OCI-LY1 (cell line): ENCODE results near the gene GABRG3.

Source experiments
- H2AFZ ChIP-seq: fragments of 200-600 bp; sonication (generic), shearing (Covaris generic); 2 replicates; pipeline ENCODE4 v1.6.0; 2014; ENCODE audit warnings: antibody characterized with exemption, mild to moderate bottlenecking, low read length
- H3F3A ChIP-seq: fragments of 200-600 bp; sonication (generic), shearing (Covaris generic); 2 replicates; pipeline ENCODE4 v1.6.0; 2014; ENCODE audit warnings: mild to moderate bottlenecking, antibody characterized with exemption, low read length, moderate library complexity; ENCODE audit not compliant: insufficient read depth
- H3K27ac ChIP-seq: fragments of 200-600 bp; sonication (generic); 2 replicates; pipeline ENCODE4 v1.5.1; 2014; ENCODE audit warnings: low read length, mixed run types, mild to moderate bottlenecking, low read depth; ENCODE audit not compliant: poor library complexity, severe bottlenecking
- H3K27me3 ChIP-seq: fragments of 200-600 bp; sonication (generic); 2 replicates; pipeline ENCODE4 v1.6.0; 2014; ENCODE audit warnings: antibody characterized with exemption, mild to moderate bottlenecking, low read length, moderate library complexity; ENCODE audit not compliant: insufficient read depth
- H3K36me3 ChIP-seq: fragments of 200-600 bp; sonication (generic); 2 replicates; pipeline ENCODE4 v1.6.1; 2014; ENCODE audit warnings: mild to moderate bottlenecking, antibody characterized with exemption, low read length, moderate library complexity, mixed read lengths; ENCODE audit not compliant: insufficient read depth
- H3K4me1 ChIP-seq: fragments of 200-600 bp; sonication (generic); 2 replicates; pipeline ENCODE4 v1.5.1; 2014; ENCODE audit warnings: mild to moderate bottlenecking, low read length, moderate library complexity; ENCODE audit not compliant: insufficient read depth, severe bottlenecking
- H3K4me2 ChIP-seq: fragments of 200-600 bp; sonication (generic), shearing (Covaris generic); 2 replicates; pipeline ENCODE4 v1.6.1; 2014; ENCODE audit warnings: low read length
- H3K4me3 ChIP-seq: fragments of 200-600 bp; sonication (generic); 2 replicates; pipeline ENCODE4 v1.5.1; 2014; ENCODE audit warnings: low read length, low read depth, mild to moderate bottlenecking, mixed read lengths; ENCODE audit not compliant: poor library complexity, severe bottlenecking
- H3K79me2 ChIP-seq: fragments of 200-600 bp; shearing (Covaris generic); 2 replicates; pipeline ENCODE4 v1.6.1; 2016; ENCODE audit warnings: mixed run types, low read length, mixed read lengths; ENCODE audit not compliant: insufficient read depth
- H3K9ac ChIP-seq: fragments of 200-600 bp; sonication (generic), shearing (Covaris generic); 2 replicates; pipeline ENCODE4 v1.6.1; 2014; ENCODE audit warnings: mild to moderate bottlenecking, low read length, mixed read lengths
- H3K9me2 ChIP-seq: fragments of 200-600 bp; sonication (generic), shearing (Covaris generic); 2 replicates; pipeline ENCODE4 v1.6.1; 2014; ENCODE audit warnings: low read depth, mild to moderate bottlenecking, low read length, mixed read lengths
- H3K9me3 ChIP-seq: fragments of 200-600 bp; shearing (Covaris generic); 2 replicates; pipeline ENCODE4 v1.6.1; 2014; ENCODE audit warnings: low read length, mixed read lengths
- H4K20me1 ChIP-seq: fragments of 200-600 bp; sonication (generic), shearing (Covaris generic); 2 replicates; pipeline ENCODE4 v1.6.0; 2016; ENCODE audit warnings: mild to moderate bottlenecking, low read length; ENCODE audit not compliant: insufficient read depth
- EZH2 ChIP-seq: fragments of 200-600 bp; sonication (generic), shearing (Covaris generic); IDR thresholded peaks from 2 replicates; pipeline ENCODE4 v1.8.0; 2017; ENCODE audit warnings: borderline replicate concordance, mixed run types, mild to moderate bottlenecking, antibody characterized with exemption, low read length, moderate library complexity, mixed read lengths
- TF ChIP-seq, protein P1 (sequence below): fragments of 200-600 bp; sonication (generic), shearing (Covaris generic); IDR thresholded peaks from 2 replicates; pipeline ENCODE4 v1.5.1; 2017; ENCODE audit warnings: mild to moderate bottlenecking, antibody characterized with exemption, low read length, moderate library complexity, mixed read lengths

The GABRG3 gene

DNA sequence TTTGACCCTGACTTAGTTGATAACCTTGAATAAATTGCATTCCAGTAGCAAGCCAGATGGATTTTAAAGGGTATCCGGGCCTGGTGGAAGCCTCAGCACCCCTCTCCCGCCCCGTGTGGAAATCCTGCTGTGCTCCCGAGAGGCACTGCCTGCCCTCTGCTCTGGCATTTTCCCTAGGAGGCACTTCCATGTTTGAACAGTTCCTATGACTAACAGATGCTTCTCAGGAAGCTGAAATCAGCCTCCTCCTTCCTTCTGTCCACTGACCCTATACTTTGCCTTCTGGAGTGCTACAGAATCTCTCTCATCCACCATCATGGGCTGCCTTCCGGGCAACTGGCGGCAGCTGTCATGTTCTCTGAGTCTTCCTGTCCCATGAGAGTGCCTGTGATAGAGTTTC is 90.8 kb downstream of the GABRG3 start:
- H3K9me3 ChIP-seq, result no peaks in the 10 kb centered on the region
- no peak overlapping the region for H3K4me2 ChIP-seq
- no peaks in the 10 kb centered on the region for H3K27me3 ChIP-seq
- no peaks in the 10 kb centered on the region for H3K36me3 ChIP-seq
- H3K4me1 ChIP-seq, result no peaks in the 10 kb centered on the region
- no peaks in the 10 kb centered on the region for H4K20me1 ChIP-seq
- TF ChIP-seq, protein P1, sequence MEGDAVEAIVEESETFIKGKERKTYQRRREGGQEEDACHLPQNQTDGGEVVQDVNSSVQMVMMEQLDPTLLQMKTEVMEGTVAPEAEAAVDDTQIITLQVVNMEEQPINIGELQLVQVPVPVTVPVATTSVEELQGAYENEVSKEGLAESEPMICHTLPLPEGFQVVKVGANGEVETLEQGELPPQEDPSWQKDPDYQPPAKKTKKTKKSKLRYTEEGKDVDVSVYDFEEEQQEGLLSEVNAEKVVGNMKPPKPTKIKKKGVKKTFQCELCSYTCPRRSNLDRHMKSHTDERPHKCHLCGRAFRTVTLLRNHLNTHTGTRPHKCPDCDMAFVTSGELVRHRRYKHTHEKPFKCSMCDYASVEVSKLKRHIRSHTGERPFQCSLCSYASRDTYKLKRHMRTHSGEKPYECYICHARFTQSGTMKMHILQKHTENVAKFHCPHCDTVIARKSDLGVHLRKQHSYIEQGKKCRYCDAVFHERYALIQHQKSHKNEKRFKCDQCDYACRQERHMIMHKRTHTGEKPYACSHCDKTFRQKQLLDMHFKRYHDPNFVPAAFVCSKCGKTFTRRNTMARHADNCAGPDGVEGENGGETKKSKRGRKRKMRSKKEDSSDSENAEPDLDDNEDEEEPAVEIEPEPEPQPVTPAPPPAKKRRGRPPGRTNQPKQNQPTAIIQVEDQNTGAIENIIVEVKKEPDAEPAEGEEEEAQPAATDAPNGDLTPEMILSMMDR, result no peak
- no peak for TF ChIP-seq EZH2
- H3K27ac ChIP-seq, result no peak overlapping the region
- H3F3A ChIP-seq, result no peaks in the 10 kb centered on the region
- H3K9ac ChIP-seq, result no peak overlapping the region
- H2AFZ ChIP-seq, result no peak overlapping the region
- no peaks in the 10 kb centered on the region for H3K9me2 ChIP-seq
- H3K79me2 ChIP-seq, result no peaks in the 10 kb centered on the region
- H3K4me3 ChIP-seq, result no peak overlapping the region

DNA sequence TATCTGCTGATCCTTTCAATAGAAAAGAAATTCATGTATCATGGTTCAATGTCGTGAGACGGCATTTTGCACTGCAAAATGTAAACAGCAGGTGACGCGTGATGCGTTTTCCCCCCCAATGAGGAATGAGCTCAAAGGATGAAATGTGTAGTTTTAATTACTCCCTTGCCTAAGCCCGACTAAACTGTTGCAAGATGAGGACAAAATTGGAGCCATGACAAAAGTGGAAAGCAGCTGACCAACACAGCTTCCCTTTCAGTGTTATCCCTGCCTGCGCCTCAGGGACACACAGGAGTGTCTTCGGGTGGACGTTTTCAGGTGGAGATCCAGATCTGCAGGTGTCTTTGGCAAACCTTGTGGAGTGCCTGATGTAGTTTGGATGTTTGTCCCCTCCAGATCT is 92.0 kb downstream of the GABRG3 start:
- H3K36me3 ChIP-seq, result no peaks in the 10 kb centered on the region
- no peaks in the 10 kb centered on the region for H3F3A ChIP-seq
- no peak overlapping the region for H3K9ac ChIP-seq
- no peak overlapping the region for H3K4me3 ChIP-seq
- no peaks in the 10 kb centered on the region for H3K9me3 ChIP-seq
- H2AFZ ChIP-seq, result no peak overlapping the region
- no peaks in the 10 kb centered on the region; the same call in 1 of the 2 replicates for H3K27me3 ChIP-seq
- H3K4me1 ChIP-seq, result no peaks in the 10 kb centered on the region
- no peak overlapping the region for H3K27ac ChIP-seq
- no peaks in the 10 kb centered on the region for H3K79me2 ChIP-seq
- TF ChIP-seq, protein P1, result no peak
- TF ChIP-seq EZH2, result no peak
- no peaks in the 10 kb centered on the region for H3K9me2 ChIP-seq
- no peaks in the 10 kb centered on the region for H4K20me1 ChIP-seq
- H3K4me2 ChIP-seq, result no peak overlapping the region

DNA sequence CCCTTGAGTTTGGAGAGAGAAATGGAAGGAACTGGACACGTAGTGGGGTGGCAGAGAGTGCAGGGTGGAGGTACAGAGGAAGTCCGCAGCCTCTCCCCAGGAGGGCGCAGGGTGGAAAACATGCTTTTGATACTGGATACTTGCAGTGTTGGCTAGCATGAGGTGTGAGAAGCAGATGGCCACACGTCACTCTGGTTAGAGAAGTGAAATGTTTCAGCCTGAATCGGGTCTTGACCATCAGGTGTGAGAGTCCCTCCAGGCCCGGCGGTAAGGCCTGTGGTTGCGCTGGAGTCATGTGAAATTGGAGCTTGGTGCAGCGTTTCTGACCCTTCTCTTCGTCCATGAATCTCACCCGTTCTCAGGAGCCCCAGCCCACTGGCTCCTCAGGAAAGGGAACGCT is 93.1 kb downstream of the GABRG3 start:
- Histone ChIP-seq H3K4me3 (no peak overlapping the region), H3K36me3 (no peaks in the 10 kb centered on the region), H3K9me3 (no peaks in the 10 kb centered on the region)

More for the DNA sequence above, 93.1 kb downstream of the GABRG3 start:
- no peak for TF ChIP-seq EZH2
- TF ChIP-seq, protein P1, result no peak
- no peaks in the 10 kb centered on the region; the same call in 1 of the 2 replicates for H3K27me3 ChIP-seq
- H4K20me1 ChIP-seq, result no peaks in the 10 kb centered on the region
- no peak overlapping the region for H3K27ac ChIP-seq
- H3K4me1 ChIP-seq, result no peaks in the 10 kb centered on the region
- H3F3A ChIP-seq, result no peaks in the 10 kb centered on the region
- no peak overlapping the region for H3K9ac ChIP-seq
- no peaks in the 10 kb centered on the region for H3K79me2 ChIP-seq
- no peak overlapping the region for H3K4me2 ChIP-seq
- no peak overlapping the region for H2AFZ ChIP-seq
- no peaks in the 10 kb centered on the region for H3K9me2 ChIP-seq
